ENCODE measurements around the gene UCKL1.

UCKL1 gene

GRCh38 chr20:63979229-63979556 is 23.0 kb upstream of the UCKL1 start:
- H3K4me2 ChIP-seq (ENCODE audit: low read depth, low read length, poor library complexity, severe bottlenecking) = peak overlapping the region; percentile 70
- H3K27ac ChIP-seq (ENCODE audit: low read depth, low read length) = peak overlapping the region; percentile 87
- peak overlapping the region; percentile 85 for H3K4me3 ChIP-seq (ENCODE audit: insufficient read depth, low read length, poor library complexity, severe bottlenecking)
- H3K79me2 ChIP-seq (ENCODE audit: insufficient read depth, low read length) = peaks cover 22% of the 10 kb centered on the region
- no peaks in the 10 kb centered on the region for H3K9me2 ChIP-seq (replicated peaks; ENCODE audit: insufficient read depth, low read length)
- peak overlapping the region; percentile 52 for H2AFZ ChIP-seq (ENCODE audit: low read depth, low read length, severe bottlenecking)
- TF ChIP-seq CTCF (IDR thresholded peaks at IDR 0.05; ENCODE audit: insufficient read depth, low read length, poor library complexity, severe bottlenecking) (no peak), EZH2phosphoT487 (conservative IDR thresholded peaks at IDR 0.05; ENCODE audit: low read length) (no peak)
- peak overlapping the region; percentile 89 for H3K9ac ChIP-seq (ENCODE audit: low read length)
- H3K36me3 ChIP-seq (ENCODE audit: low read length) = peaks cover under 1% of the 10 kb centered on the region; the same call in 1 of the 2 replicates
- no peaks in the 10 kb centered on the region for H4K20me1 ChIP-seq (ENCODE audit: low read depth, low read length)
- no peaks in the 10 kb centered on the region for H3K27me3 ChIP-seq (ENCODE audit: low read length)
- peaks cover 19% of the 10 kb centered on the region for H3F3A ChIP-seq (ENCODE audit: insufficient read depth)
- no peaks in the 10 kb centered on the region for H3K9me3 ChIP-seq (ENCODE audit: insufficient read depth, low read length)

- H4K20me1 ChIP-seq (ENCODE audit: low read depth, low read length) = no peaks in the 10 kb centered on the region
- peak overlapping the region; percentile 89 for H3K9ac ChIP-seq (ENCODE audit: low read length)
- TF ChIP-seq EZH2phosphoT487 (conservative IDR thresholded peaks at IDR 0.05; ENCODE audit: low read length) (no peak), CTCF (IDR thresholded peaks at IDR 0.05; ENCODE audit: insufficient read depth, low read length, poor library complexity, severe bottlenecking) (no peak)
- peak overlapping the region; percentile 85 for H3K4me3 ChIP-seq (ENCODE audit: insufficient read depth, low read length, poor library complexity, severe bottlenecking)
- H3K36me3 ChIP-seq (ENCODE audit: low read length) = no peaks in the 10 kb centered on the region
- no peaks in the 10 kb centered on the region for H3K9me3 ChIP-seq (ENCODE audit: insufficient read depth, low read length)
- H3K27ac ChIP-seq (ENCODE audit: low read depth, low read length) = peak overlapping the region; percentile 87
- no peaks in the 10 kb centered on the region for H3K27me3 ChIP-seq (ENCODE audit: low read length)
- no peaks in the 10 kb centered on the region for H3K9me2 ChIP-seq (replicated peaks; ENCODE audit: insufficient read depth, low read length)
- H3K79me2 ChIP-seq (ENCODE audit: insufficient read depth, low read length) = peaks cover 18% of the 10 kb centered on the region
- peaks cover 19% of the 10 kb centered on the region for H3F3A ChIP-seq (ENCODE audit: insufficient read depth)
- H3K4me2 ChIP-seq (ENCODE audit: low read depth, low read length, poor library complexity, severe bottlenecking) = peak overlapping the region; percentile 70
- H2AFZ ChIP-seq (ENCODE audit: low read depth, low read length, severe bottlenecking) = peak overlapping the region; percentile 52
Measured at GRCh38 chr20:63978319-63979228, 22.4 kb upstream of the UCKL1 start.

GRCh38 chr20:63977739-63978276 is 21.6 kb upstream of the UCKL1 start:
- Histone ChIP-seq H4K20me1 (ENCODE audit: low read depth, low read length) (no peaks in the 10 kb centered on the region), H3K9me2 (replicated peaks; ENCODE audit: insufficient read depth, low read length) (no peaks in the 10 kb centered on the region), H3K4me2 (ENCODE audit: low read depth, low read length, poor library complexity, severe bottlenecking) (peak overlapping the region; percentile 70), H3F3A (ENCODE audit: insufficient read depth) (peaks cover 19% of the 10 kb centered on the region), H3K9me3 (ENCODE audit: insufficient read depth, low read length) (no peaks in the 10 kb centered on the region), H3K27me3 (ENCODE audit: low read length) (no peaks in the 10 kb centered on the region), H2AFZ (ENCODE audit: low read depth, low read length, severe bottlenecking) (no peak overlapping the region), H3K79me2 (ENCODE audit: insufficient read depth, low read length) (peaks cover 13% of the 10 kb centered on the region), H3K4me3 (ENCODE audit: insufficient read depth, low read length, poor library complexity, severe bottlenecking) (no peak overlapping the region), H3K9ac (ENCODE audit: low read length) (no peak overlapping the region), H3K36me3 (ENCODE audit: low read length) (no peaks in the 10 kb centered on the region), H3K27ac (ENCODE audit: low read depth, low read length) (no peak overlapping the region)
- TF ChIP-seq CTCF (IDR thresholded peaks at IDR 0.05; ENCODE audit: insufficient read depth, low read length, poor library complexity, severe bottlenecking) (no peak), EZH2phosphoT487 (conservative IDR thresholded peaks at IDR 0.05; ENCODE audit: low read length) (no peak)
